T-helper 1 cell (primary cell): ENCODE measurements around the gene AKT3.

ENCODE experiments used
- DNase-seq, 5 donors: peaks; one replicate each; pipeline ENCODE4 v3.0.0-alpha.2; 2012 to 2020

Gene AKT3

GRCh38 chr1:243503155-243503554 lies 346.9 kb downstream of the AKT3 start:
- DNase-seq, result no peak

- no peak for DNase-seq
Observed at GRCh38 chr1:243501002-243501401, 349.0 kb downstream of the AKT3 start.

DNA sequence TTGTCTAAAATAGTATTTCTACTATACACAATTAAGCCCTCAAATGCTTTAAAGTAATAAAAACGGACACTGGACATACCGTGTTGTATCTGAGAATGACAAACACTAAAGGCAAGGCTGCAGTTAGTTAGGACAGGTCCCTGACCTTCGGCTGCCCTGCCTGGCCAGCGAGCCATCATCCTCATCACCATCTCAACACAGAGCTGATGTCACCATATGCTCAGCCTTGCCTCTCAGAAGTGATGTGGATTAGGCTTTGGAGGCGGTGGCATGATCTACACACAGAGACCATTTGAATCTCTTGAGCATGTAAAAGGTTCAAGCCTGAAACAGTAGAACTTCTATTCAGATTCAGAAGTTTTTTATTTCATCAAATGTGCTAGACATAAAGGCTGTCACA lies 349.5 kb downstream of the AKT3 start:
- no peak for DNase-seq

GRCh38 chr1:243499711-243500110 lies 350.3 kb downstream of the AKT3 start:
- no peak for DNase-seq

DNA sequence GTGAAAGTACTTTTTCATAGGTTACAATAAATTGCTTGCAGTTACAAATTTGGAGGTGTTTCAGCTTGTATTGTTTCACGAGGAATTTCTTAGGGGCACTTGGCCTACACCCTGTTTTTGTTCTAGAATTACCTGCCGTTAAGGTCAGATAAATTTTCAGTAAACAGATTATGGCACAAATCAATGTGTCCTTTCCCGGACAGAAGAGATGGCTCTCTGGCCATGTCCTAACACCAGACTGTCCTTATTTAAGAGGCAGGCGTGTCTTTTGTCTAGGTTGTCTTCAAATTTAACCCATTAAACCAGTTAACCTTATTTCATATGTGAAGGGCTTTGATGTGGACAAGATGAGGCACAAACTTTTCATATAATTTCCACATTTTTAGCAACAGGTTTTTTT lies 350.8 kb downstream of the AKT3 start:
- no peak for DNase-seq

- no peak for DNase-seq
Observed at GRCh38 chr1:243497939-243498681, 351.9 kb downstream of the AKT3 start.

DNA sequence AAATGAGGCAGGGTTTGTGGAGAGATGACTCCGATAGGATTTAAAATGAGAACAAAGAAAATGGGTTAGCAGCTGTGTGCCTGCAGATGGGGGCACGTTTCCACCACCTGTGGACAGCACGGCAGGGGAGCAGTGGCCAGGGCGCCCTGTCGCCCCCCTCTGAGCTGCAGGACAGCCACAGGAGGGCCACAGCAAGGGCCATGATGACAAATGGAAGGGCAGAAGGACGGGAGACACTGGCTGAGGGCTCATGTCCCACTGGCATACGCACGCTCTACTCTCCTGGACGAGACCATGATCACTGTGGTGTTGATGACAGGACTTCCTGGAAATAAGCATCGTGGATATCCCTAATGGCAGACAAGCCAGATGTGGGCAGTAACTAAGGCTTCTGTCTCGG lies 353.2 kb downstream of the AKT3 start:
- DNase-seq, result no peak

DNA sequence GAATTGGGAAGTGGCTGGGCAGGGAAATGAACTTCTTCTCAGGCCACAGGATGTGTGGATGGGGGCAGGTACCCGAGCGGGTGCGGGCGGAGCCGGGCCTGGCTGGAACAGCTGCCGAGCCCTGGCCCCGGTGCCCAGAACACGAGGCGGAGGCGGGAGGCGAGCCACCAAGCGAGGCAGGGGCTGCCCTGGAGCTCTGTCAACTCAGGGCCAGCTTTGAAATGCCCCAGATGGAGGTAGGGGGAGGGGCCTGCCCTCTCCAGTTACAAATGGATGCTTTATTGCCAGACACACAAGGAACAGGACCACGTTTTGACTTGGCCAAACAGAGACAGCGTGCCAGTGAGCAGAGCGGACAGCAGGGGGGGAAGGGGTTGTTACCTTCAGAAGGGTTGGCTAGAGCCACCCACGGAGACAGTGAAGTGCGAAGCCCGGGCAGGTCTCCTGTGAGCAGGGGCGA lies 353.8 kb downstream of the AKT3 start:
- DNase-seq, result no peak

GRCh38 chr1:243495442-243496186 lies 354.4 kb downstream of the AKT3 start:
- DNase-seq, result no peak

- no peak for DNase-seq
Observed at GRCh38 chr1:243494741-243495431, 355.2 kb downstream of the AKT3 start.

- DNase-seq, result no peak
Observed at GRCh38 chr1:243493156-243494129, 356.6 kb downstream of the AKT3 start.

- no peak for DNase-seq
Observed at GRCh38 chr1:243490748-243491686, 359.0 kb downstream of the AKT3 start.

- DNase-seq, result no peak
Observed at GRCh38 chr1:243489681-243490546, 360.1 kb downstream of the AKT3 start.

GRCh38 chr1:243489158-243489527 lies 360.9 kb downstream of the AKT3 start:
- DNase-seq, result no peak

GRCh38 chr1:243488459-243489157 lies 361.4 kb downstream of the AKT3 start:
- DNase-seq, result no peak

GRCh38 chr1:243487649-243488227 lies 362.3 kb downstream of the AKT3 start:
- no peak for DNase-seq

DNA sequence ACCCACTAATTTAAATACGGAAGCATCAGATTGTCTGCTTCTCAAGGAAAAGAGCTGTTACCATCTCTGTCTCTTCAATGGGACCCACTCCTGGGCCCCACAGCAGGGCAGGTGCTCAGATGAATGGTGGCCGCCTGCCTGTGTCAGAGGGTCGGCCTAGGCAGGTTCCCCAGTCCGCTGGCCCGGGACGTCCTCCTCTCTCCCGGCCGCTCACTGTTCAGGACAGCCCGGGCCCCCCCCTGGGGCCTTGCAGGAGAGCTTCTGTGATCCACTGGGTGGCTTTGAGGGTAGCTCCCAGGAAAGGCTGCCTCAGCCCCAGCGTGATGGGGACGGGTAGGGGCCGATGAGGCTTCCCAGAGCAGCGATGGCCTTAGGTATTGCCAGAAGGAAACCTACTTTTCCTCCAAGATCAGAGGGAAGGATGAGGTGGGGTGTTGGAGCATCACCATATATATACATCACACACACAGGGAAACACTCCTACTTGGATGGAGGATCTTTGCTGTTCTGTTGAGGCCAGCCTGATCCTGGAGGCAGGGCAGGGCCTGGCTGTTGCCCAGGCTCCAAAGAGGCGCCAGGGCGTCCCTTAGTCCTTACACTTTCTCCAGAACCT lies 362.9 kb downstream of the AKT3 start:
- no peak for DNase-seq

GRCh38 chr1:243483952-243484351 lies 366.1 kb downstream of the AKT3 start:
- no peak for DNase-seq
